Lower leg skin (tissue), 4 donors: ENCODE measurements around the gene EPHB2. TPM values are rescaled to one million over a fixed set of nuclear protein-coding genes. Genes with fewer than 3 reads are reported as not detected.

ENCODE experiments used
- DNase-seq, 2 donors: peaks; one replicate each; pipeline ENCODE4 v3.0.0-alpha.2; 2019; ENCODE audit warnings: low spot score in 2 of 2
- H3K4me3 ChIP-seq: fragments of 200-600 bp; sonication (generic); 2 replicates; pipeline ENCODE4 v1.5.1; 2017; ENCODE audit warnings: mild to moderate bottlenecking, low read depth; ENCODE audit not compliant: poor library complexity, severe bottlenecking
- CTCF ChIP-seq, 3 donors: fragments of 450-650 bp; IDR thresholded peaks; one replicate each; pipeline ENCODE4 v1.5.1; 2016; ENCODE audit warnings: antibody characterized with exemption in 3 of 3, mild to moderate bottlenecking in 3 of 3, moderate library complexity in 2 of 3
- POLR2A ChIP-seq, 2 donors: fragments of 450-650 bp; IDR thresholded peaks; one replicate each; pipeline ENCODE4 v1.6.1; 2016 to 2017; ENCODE audit warnings: antibody characterized with exemption in 2 of 2, mild to moderate bottlenecking in 1 of 2, moderate library complexity in 1 of 2
- WGBS, 2 donors: methylation state at CpG; one replicate each; pipeline ENCODE4 v1.1.5; 2018; 5-methylcytosine and 5-hydroxymethylcytosine counted together
- intact Hi-C: fragments of 100-400 bp; cut with DNase I; formaldehyde crosslinking; loops from one replicate; pipeline ENCODE4 v1.15.0; 2023; ENCODE audit warnings: low total_unique reads
- microRNA-seq, 2 donors: library from miRNA; unstranded; fragments of <30 nt; microRNA quantifications; one replicate each; pipeline ENCODE4, GENCODE V29; 2016; ENCODE audit warnings: borderline replicate concordance in 2 of 2, borderline number of aligned reads in 1 of 2
- total RNA-seq, 4 donors: library from RNA; depleted of rRNA; stranded (reverse); fragments of >200 nt; gene quantifications; one replicate each; pipeline ENCODE4 v1.1.0, GENCODE V29; 2016

EPHB2 gene
- total RNA-seq, 4 donors from 2014 or later: 0.57 to 3.1 (median 1.7) TPM

GRCh38 chr1:22967833-22968232, 257.2 kb downstream of the EPHB2 start:
- no peak overlapping the region for H3K4me3 ChIP-seq
- 50 to 52% methylated on average over 2 of the region's 2 CpGs for whole genome bisulfite sequencing, 2 donors
- TF ChIP-seq CTCF (IDR thresholded peaks at IDR 0.05): no peak
- no peak for TF ChIP-seq POLR2A (IDR thresholded peaks at IDR 0.05)
- DNase-seq: no peak
- intact Hi-C loops: no loop called here

GRCh38 chr1:22969304-22969709, 258.7 kb downstream of the EPHB2 start:
- intact Hi-C loops: no loop called here
- TF ChIP-seq POLR2A (IDR thresholded peaks at IDR 0.05): no peak
- no peak for TF ChIP-seq CTCF (IDR thresholded peaks at IDR 0.05)
- WGBS, 2 donors: 4 to 5% methylated on average over 5 of the region's 5 CpGs
- no peak overlapping the region for H3K4me3 ChIP-seq
- DNase-seq: peak in 1 of 2 donors; percentile 63

- TF ChIP-seq CTCF (IDR thresholded peaks at IDR 0.05) (no peak), POLR2A (IDR thresholded peaks at IDR 0.05) (no peak)
- intact Hi-C loops: no loop called here
- 83 to 86% methylated on average over 2 of the region's 2 CpGs for WGBS, 2 donors
- DNase-seq: no peak
- no peak overlapping the region for H3K4me3 ChIP-seq
Measured at GRCh38 chr1:22970096-22970495, 259.5 kb downstream of the EPHB2 start.

Small RNA genes lying within 50 kb of the gene (microRNA-seq; reads per million reads assigned to microRNA genes)
- gene MIR4253 (0 reads per million in 2 donors), gene MIR4684 (0 reads per million in 2 donors)

Other genes starting within 250 kb of the EPHB2 start
- under 1 TPM in 1 of 4 donors, not detected in 3; 0.62 TPM for gene EPHA8, start 147.3 kb upstream of the EPHB2 start, total RNA-seq
- gene C1QA, start 74.2 kb upstream of the EPHB2 start, total RNA-seq: 10 to 100 TPM; 11.7 to 49.4 (median 28.1) TPM
- gene C1QC, start 67.2 kb upstream of the EPHB2 start, total RNA-seq: 10 to 100 TPM; 12.9 to 63.0 (median 32.7) TPM
- 10 to 100 TPM; 29.8 to 97.0 (median 47.3) TPM for gene C1QB, start 57.6 kb upstream of the EPHB2 start, total RNA-seq